Brain microvascular endothelial cell (primary cell): ENCODE data around the gene SFT2D3.

Experiments
- DNase-seq: peaks from one replicate; pipeline ENCODE4 v3.0.0-alpha.2; 2020
- H3K27ac ChIP-seq: fragments of 250-450 bp; sonication (Bioruptor Pico); 2 replicates; pipeline ENCODE4 v1.5.1; 2020; ENCODE audit warnings: mild to moderate bottlenecking, moderate library complexity
- H3K27me3 ChIP-seq: fragments of 250-450 bp; sonication (Bioruptor Pico); replicated peaks from 2 replicates; pipeline ENCODE4 v1.5.1; 2020; ENCODE audit warnings: mild to moderate bottlenecking
- H3K36me3 ChIP-seq: fragments of 250-450 bp; sonication (Bioruptor Pico); replicated peaks from 2 replicates; pipeline ENCODE4 v1.5.1; 2020; ENCODE audit warnings: mild to moderate bottlenecking
- H3K4me3 ChIP-seq: 2 replicates; pipeline ENCODE4 v1.5.1; 2011; ENCODE audit warnings: low read depth, mild to moderate bottlenecking, control low read depth, low read length, moderate library complexity
- CTCF ChIP-seq: IDR thresholded peaks from 2 replicates; pipeline ENCODE4 v1.5.1; 2011; ENCODE audit warnings: low read depth, mild to moderate bottlenecking, moderate library complexity, low read length, control low read depth, inconsistent platforms; ENCODE audit errors: missing control alignments
- in situ Hi-C: cut with HindIII; loops from 2 replicates; pipeline ENCODE4 v1.10.0; 2017; ENCODE audit warnings: low sequenced_read_pairs, low pct_ligation_motif_present

The SFT2D3 gene

GRCh38 chr2:127695491-127696472, 5.5 kb upstream of the SFT2D3 start:
- in situ Hi-C loops: no loop called here
- Histone ChIP-seq H3K36me3 (no peaks in the 10 kb centered on the region), H3K27ac (no peak overlapping the region), H3K27me3 (no peaks in the 10 kb centered on the region), H3K4me3 (peak overlapping the region; percentile 29)
- peak; percentile 34 for DNase-seq
- peak; percentile 65 for TF ChIP-seq CTCF

- no peak overlapping the region for H3K27ac ChIP-seq
- no peak for DNase-seq
- no peak overlapping the region for H3K4me3 ChIP-seq
- in situ Hi-C loops: no loop called here
- H3K36me3 ChIP-seq: no peaks in the 10 kb centered on the region
- TF ChIP-seq CTCF: no peak
- H3K27me3 ChIP-seq: no peaks in the 10 kb centered on the region
These were observed 3.7 kb upstream of the SFT2D3 start for GRCh38 chr2:127697482-127698180.

GRCh38 chr2:127698553-127699355, 2.5 kb upstream of the SFT2D3 start:
- no peak for TF ChIP-seq CTCF
- Histone ChIP-seq H3K27ac (no peak overlapping the region), H3K36me3 (no peaks in the 10 kb centered on the region), H3K27me3 (no peaks in the 10 kb centered on the region), H3K4me3 (no peak overlapping the region)
- DNase-seq: no peak
- in situ Hi-C loops: no loop called here

- in situ Hi-C loops: no loop called here
- H3K27ac ChIP-seq: peak overlapping the region; percentile 78
- no peaks in the 10 kb centered on the region for H3K36me3 ChIP-seq
- H3K4me3 ChIP-seq: peak overlapping the region; percentile 75
- TF ChIP-seq CTCF: no peak
- no peak for DNase-seq
- H3K27me3 ChIP-seq: no peaks in the 10 kb centered on the region
These were observed 637 bp upstream of the SFT2D3 start for GRCh38 chr2:127700527-127701192.

- DNase-seq: peak; percentile 49
- in situ Hi-C loops: no loop called here
- Histone ChIP-seq H3K27me3 (no peaks in the 10 kb centered on the region), H3K4me3 (peak overlapping the region; percentile 75), H3K36me3 (peaks cover 3% of the 10 kb centered on the region), H3K27ac (peak overlapping the region; percentile 78)
- TF ChIP-seq CTCF: peak; percentile 28
These were observed 526 bp downstream of the SFT2D3 start for GRCh38 chr2:127701651-127702394.
